NCI-H748 treated with DMSO at 0.1 percent for 48 hours (cell line): ENCODE results near the gene ATP8B4.

Experiments
- DNase-seq: peaks from one replicate; lab custom pipeline; 2025; lab: John Stamatoyannopoulos, UW

ATP8B4 gene

DNA sequence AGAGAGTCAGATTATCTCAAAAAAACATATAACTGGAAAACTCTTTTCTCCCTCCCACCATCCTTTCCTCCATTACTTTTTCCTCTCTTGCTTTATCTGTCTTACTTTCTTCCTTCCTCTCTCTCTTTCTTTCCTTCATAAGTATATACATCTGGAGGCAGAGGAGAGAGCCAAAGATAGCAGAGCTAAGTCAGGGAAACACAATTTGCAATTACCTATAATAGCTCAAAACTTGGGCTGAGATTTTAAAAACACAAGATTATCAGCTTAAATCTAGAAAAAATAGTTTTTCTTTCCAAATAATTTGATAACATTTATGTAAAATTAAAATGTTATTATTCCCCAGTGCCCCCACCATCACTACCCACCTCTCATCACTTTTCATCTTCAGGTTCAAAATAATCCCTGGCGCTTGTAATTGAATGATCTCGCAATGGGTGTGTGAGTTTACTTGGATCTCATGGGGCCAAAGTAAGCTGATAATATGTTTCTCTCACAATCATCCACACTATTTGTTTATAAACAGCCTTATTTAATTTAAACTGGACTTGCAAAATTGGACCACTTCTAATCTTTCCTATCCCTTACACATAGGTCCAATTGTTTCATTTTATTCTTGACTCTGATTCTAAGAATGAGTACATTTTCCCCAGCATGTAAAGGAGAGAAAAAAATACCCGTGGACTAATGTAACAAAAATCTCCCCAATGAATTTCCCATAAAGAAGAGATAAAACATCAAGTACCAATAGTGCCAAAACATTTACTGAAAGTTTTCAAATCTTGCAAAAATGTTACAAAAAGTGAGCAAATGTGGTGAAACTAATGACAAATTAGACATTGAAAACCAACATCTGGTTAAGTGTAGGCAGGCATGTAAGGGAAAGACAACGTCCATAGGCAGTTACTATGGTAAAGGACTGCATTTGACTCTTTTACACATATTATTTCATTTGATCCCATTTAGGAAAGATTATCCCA is 261.2 kb downstream of the ATP8B4 start:
- DNase-seq = no peak

DNA sequence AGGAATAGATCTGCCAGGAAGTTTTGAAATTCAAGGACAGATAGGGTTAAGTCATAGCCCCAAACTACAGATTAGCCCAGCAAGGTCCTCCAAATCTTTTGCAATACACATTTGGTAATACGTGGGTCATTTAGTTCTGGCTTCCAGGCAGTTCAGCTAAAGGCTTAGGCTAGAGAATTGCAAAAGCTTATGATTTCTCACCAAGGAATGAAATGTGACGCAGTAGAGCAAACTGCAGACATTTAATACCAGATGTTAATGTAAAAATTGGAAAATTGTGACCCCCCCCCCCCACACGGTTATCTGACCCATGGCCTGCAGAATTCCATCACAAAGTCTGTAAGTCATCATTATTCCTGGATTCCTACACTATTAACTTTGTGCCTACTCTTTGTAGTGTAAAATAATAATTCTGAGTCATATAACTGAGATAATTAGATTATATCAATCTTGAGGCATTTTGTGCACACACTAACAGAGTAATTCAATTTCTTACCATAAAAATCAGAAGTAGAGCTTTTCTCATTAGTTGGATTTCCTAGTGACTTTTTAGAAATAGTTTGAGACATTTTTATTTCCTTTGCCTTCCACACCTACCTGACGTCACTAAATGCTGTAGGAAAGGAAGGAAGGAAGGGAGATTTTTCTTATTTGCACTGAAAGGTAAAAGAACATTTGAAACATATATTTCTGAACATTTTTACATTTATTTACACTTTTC is 263.0 kb downstream of the ATP8B4 start:
- DNase-seq = no peak

DNA sequence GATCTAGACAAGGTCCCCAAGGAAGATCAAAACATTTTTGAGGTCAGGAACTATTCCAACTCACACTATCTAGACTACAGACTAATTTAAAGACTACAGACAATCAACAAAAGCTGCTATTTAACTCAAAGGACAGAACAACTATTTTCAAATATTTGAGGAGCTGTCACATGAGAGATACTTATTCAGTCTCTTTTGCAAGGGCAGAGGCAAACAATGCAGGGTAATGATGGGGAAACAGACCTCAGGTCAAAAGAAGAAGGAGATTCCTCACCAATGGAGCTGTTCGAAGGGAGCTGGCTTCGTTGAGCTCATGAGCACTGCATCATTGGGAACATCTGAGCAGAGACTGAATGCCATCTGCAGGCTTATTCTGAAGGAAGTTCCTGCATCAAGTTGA is 266.3 kb downstream of the ATP8B4 start:
- DNase-seq = no peak

DNA sequence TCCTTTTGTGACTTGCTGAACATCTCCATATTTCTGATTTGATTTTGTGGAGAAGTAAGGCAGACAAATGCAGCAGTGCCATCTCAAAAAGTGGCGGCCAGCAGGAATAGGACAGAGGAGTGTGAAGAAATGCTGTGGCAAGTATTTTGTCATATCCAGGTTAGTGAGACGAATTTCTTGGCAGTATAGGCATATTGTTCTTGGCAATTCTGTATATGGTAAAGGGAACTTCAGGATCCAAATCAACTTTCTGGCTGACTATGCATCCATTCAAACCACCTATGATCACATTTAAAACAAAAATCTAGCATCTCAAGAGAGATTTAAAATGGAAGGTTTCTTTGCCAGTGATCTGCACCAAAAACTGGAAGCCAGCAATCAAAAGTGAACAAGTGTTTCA is 270.2 kb downstream of the ATP8B4 start:
- no peak for DNase-seq

DNA sequence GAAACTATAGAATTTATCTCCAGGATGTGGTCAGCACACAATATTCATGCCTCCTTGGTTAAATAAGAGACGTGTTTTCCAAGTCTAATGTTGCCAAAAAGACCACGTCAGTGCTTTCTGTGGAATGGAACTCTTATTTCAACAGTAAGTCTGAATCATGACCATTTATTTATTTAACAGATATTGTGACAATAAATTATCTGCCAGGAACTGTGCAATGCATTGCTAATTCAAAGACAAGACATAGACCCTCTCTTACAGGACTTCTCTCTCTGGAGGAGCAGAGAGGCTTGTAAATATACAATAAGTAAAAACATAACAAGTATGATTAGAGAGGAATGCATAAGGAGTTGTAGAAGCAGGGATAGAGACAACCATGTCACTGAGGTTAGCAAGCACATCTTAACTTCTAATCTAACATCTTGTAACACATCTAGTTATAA is 270.7 kb downstream of the ATP8B4 start:
- DNase-seq = no peak

DNA sequence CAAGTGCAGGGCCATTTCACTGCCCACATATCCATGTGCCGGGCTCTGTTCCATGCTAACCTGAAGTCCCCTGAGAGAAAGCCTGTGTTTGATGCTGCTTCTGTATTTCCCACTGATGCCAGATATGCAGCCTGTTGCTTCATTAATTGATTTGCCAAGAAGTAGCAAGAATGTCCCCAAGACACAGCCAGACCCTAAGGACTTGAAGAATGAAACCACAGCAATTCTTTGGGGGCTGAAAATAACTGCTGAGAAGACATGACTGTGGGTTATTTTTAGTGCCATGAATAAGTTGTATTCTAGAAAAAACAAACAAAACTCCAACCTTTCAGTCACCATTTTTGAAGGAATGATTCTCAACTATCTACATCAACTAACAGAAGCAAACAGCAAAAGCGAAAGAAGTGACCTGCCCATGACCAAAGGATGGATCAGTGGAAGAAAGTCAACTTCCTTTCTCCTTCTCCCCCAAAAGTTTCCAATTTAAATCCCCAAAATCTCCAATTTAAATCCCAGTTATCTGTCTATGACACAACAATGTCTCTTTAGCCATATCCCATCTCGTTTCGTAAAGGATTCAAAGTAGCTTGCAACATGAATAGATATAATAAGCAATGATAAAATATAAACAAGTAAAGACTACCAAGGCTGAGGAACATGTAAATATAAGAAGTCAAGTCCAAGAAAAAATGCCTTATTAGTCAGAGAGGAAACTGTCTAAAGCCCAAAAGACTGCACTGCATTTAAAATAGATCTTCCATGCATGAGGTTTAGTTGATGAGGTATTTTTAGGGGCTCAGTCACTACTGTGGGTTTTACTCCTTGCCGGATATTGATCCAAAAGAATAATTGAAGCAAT is 271.4 kb downstream of the ATP8B4 start:
- DNase-seq = no peak

DNA sequence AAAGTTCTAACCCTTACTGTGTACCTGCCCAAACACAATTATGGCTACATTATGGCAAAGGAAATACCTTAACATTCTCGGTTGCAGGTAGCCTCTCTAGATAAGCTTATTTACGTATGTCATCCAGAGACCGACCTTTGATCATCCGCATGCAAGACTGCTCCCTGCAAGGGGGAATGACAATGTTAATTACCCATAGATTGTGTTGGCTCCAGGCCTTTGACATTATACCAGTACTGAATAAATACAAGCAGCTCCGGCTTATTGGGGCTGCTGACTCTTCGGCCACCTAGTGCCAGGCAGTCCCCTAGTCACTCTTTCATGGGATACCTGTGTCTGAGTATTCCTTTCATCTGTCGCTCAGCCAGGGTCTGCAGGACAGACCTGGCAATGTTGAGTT is 274.6 kb downstream of the ATP8B4 start:
- DNase-seq = no peak

DNA sequence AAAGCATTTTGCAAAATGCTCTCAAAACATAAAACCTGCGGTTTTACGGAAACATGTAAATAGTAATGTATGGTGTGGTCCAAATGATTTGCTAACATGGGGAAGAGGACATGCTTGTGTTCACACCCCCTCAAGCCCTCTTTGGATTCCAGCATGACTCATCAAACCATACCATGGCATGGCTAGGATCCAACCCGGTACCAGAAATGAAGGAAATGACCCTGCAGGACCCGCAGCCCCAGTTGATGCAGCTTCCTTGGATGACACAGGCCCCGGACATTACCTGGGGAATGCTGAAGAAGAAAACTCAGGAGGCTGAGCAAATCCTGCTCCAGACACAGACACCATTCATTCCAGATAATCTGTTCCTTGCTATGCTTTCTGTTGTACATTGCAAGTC is 275.3 kb downstream of the ATP8B4 start:
- no peak for DNase-seq

DNA sequence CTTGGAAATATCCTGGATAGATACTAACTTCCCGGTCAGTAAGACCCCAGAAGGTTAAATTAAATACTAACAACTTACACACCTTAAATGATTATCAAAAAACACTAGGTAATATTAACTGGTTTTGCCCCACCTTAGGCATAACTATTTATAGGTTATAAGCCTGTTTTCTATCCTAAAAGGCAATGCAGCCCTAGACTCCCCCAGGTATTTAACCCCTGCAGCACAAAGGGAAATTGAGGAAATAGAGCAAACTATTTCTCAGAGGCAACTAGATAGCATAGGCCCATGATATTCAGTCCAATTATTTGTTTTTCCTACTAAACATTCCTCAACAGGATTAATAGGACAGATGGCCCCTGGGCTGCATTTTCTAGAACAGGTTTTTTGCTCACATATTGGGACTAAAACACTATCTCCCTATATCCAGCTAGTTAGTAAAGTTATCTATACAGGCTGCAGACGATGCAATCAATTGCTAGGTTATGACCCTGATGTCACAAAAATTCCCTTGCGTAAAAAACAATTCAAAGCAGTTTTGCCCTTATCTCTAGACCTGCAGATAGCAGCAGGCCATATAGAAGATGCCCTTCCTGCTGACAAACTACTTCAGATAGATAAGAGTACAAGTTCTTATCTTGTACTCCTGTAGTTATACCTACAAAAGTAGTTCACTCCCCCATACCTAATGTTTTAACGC is 276.9 kb downstream of the ATP8B4 start:
- no peak for DNase-seq

DNA sequence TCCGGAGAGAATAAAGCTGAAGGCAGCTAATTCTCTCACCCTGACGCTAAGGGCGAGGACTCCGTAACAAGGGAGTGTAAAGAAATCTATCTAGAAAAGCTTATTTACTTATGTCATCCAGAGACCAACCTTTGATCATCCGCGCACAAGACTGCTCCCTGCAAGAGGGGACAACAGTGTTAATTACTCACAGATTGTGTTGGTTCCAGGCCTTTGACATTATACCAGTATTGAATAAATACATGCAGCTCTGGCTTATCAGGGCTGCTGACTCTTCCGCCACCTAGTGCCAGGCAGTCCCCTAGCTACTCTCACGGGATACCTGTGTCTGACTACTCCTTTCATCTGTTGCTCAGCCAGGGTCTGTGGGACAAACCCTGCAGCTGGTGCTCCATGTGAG is 286.5 kb downstream of the ATP8B4 start:
- no peak for DNase-seq

DNA sequence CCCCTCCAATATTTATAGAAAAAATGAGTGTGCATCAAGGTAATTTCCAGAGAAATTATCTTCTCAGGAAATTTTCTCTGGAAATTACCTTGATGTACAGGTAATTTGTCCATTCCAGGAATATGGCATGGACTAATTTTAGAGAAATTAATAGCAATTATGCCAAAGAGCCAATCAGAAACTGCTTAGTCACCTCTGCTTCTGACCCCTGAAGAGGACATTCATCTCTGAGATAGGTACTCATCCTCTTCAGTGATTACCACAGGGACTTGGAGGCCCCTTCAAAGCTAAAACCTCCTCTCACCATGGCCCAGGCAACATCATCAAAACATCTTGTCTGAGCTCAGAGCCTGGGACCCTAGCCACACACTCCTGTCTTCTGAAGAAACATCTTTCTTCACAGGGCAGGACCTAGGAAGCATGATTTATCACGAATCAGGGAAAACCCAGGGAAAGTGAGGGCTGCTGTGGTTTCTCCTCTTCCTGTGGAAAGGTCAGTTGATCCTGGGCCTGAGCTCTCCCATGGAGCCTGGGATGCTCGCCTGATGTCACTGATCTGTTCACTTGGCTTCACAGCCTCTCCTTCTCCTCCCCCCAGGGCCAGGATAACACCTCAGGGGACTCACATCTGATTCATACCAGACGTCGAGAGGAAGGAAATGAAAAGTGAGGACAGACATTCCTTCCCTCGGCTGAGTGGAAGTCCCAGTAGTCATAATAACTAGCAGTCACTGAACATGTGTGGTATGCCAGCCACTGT is 287.6 kb downstream of the ATP8B4 start:
- no peak for DNase-seq

DNA sequence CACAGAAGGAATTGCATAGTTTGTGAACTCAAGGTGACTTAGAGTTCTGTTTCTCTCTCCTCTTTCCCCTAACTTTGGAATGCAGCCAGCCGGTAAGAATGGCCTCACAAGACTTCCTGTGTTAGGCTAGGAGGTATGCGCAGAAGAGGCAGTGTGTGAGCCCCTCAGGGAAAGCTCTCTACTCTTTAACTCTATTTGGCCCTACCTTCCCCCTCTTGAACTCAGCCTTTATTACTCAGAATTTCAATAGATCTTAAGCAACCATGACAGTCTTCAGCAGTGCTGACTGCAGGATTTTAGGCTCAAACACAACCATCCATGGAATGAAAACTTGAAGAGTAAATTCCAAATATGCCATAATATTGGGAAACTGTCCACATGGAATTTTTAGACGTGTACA is 288.6 kb downstream of the ATP8B4 start:
- DNase-seq = no peak

DNA sequence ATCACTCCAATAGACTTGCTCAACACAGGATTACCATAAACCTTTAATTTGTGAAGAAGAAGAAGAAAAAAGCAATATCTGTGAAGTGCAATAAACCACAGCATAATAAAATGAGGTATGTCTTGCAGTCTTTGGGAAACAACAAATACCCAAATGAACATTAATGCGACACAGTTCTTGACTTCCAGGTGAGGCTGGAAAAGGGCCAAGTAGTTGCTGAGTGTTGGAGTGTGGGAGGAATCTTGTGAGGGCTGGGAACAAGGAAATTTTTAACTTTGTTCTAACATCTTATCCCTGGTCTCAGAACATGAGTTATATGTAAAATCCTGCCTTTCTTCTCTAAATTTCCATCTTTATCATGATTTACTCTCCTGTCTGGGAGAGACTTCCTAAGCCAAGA is 291.7 kb downstream of the ATP8B4 start:
- no peak for DNase-seq

DNA sequence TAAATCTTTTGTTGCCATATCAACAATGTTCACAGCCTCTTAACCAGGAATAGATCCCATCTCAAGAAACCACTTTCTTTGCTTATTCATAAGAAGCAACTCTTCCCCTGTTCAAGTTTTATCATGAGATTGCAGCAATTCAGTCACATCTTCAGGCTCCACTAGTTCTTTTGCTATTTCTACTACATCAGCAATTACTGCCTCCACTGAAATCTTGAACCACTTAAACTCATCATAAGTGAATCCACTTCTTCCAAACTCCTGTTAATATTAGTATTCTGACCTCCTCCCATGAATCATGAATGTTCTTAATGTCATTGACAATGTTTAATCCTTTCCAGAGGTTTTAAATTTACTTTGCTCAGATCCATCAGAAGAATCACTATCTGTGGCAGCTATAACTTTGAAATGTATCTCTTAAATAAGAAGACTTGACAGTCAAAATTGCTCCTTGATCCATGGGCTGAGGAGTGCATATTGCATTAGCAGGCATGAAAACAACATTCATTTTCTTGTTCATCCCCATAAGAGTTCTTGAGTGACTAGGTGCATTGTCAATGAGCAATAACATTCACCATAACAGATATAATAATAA is 292.3 kb downstream of the ATP8B4 start:
- DNase-seq = no peak

DNA sequence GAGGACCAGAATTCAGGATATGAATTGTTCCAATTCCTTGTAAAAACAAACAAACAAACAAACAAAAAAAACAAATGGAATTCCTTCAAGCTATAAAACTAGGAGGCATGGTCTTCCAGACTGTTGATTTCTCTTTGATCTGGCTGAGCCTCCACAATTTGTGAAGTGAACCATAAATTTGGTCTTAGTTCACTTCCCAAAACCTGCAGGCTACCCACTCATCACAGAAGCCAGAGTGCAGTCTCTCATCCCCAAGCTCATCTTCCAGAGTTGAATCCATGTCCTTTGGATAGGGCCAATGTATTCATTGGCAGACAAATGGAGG is 294.3 kb downstream of the ATP8B4 start:
- no peak for DNase-seq

DNA sequence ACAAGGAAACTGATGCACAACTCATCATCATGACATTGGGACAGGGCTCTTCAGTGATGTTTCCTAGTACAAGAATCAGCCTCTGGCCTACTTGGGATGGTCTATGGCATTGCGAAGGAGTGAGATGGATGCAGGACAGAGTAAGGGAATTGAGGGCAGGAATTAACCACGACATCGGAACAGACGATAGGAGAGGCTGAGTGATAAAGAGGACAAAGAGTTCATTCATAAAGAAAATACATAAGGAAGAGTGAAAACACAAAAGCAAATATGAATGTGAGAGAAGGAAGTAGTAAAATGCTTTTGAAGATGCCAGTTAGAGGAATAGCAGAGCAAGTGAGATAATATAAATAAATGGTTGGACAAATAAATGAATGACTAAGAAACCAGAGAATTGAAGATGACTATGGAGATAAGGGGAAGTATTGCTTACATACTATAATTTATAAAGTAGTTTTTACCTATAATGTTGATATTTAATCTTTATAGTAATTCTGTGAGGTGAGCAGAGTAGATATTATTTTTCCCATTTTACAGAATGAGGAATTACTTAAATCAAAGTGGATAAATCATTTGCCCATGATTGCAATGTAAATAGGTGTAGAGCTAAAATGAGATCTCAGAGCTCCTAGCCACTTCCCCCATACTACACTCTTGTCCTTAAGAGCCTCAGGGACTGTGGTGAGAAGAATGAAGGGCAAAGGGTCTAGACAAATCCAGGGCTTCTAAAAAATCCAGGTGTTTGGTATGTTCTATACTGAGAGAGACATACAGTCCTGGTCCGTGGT is 294.9 kb downstream of the ATP8B4 start:
- DNase-seq = no peak

DNA sequence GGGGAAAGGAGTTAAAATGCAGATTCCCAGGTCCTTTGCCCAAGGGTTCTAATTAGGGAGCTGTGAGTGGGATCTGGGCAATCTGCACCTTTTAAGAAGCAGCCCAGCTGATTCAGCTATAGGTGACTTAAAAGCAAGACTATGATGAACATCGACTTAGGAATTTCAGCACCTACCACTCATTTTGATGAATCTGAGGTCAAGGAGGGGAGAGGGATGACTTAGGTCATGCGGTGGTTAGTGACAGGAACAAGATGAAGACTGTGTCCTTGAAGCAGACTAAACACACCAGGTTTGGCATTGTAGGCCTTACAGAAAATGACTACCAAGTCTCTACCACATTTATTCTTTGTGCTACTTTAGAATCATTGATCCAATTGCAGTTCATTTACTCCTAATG is 301.9 kb downstream of the ATP8B4 start:
- DNase-seq = no peak

DNA sequence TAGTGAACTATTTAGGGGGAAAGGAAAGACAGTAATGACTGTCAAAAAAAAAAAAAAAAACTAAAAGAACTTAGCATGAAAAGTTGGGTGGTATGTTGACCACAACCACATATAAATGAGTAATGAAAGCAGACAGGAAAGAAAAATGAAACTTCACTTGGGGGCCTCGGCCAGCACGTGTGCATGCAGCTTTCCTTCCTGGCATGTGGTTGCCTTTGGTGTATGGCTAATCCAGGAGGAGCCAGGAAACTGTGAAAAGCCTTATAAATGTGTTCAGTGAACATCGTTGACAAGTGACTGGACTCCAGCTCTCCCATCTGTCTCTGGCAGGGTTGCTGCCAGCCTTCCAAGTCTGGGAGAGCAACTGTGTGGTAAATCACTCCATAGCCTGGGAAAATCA is 303.1 kb downstream of the ATP8B4 start:
- DNase-seq = no peak

DNA sequence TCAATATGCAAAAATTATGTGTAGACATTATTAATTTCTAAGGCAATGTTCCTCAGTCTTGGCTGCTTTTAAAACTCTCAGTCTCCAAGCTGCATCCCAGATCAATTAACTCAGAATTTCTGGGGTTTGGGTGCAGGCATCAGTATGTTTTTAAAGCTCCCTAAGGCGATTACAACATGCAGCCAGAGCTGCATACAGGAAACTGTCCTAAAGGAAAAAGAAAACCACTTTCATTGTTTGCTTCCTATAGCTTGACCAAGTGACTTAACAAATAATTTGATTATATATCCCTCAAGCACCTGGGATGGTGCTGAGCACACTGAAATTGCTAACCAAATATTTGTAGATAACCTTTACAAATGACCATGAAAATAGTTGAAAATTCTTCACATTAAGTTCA is 303.5 kb downstream of the ATP8B4 start:
- DNase-seq = no peak

DNA sequence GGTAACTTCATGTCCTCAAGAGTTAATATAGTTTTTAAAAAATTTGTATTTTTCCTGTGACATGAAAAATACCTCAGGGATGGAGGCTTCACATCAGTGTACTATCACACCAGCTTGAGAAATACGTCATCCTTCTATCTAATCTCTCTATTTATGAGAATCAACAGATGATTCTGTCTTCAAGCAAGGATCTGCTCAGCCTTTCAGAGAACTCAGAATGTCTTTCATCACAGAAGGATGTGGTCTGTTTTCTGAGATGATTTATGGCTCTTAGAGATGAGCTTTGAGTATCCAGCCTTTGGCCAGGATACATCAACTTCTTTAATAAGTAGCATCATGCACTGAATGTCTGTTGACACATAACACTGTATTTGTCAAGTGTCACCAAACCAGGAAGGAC is 304.3 kb downstream of the ATP8B4 start:
- DNase-seq = no peak
